ENCODE results near the gene REG4. TPM values are rescaled to one million over a fixed set of nuclear protein-coding genes. Genes with fewer than 3 reads are reported as not detected.

REG4 gene
- total RNA-seq, 1 experiment from 2014 or later: not detected

DNA sequence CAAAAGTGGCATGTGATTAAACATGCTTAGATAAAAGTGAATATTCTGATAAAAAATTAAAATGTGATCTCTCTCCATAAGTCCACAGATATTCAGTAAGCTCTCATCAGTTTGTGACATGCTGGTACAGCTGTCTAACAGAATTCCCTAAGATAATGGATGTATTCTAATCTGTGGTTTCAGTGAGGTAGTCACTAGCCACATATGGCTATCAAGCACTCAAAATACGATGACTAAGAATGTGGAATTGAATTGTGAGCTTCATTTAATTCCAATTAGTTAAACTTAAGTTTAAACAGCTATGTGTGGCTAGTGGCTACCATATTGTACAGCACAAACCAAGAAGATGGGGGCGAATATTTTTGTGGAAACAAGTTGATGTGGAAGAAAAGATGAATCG lies 4.1 kb upstream of the REG4 start:
- no peak overlapping the region for H3K4me3 ChIP-seq (ENCODE audit: low read depth in 2 of 2, low read length in 2 of 2)
- no peaks in the 10 kb centered on the region for H3K36me3 ChIP-seq (ENCODE audit: control insufficient read depth, insufficient read depth, low read length)
- CTCF ChIA-PET: no interaction called here
- no peaks in the 10 kb centered on the region for H3K4me1 ChIP-seq (ENCODE audit: control insufficient read depth, insufficient read depth, low read length)
- POLR2A ChIA-PET: interaction anchor here (0.7 kb wide), 1 partner anchor 16 kb away, joined by 3 read pairs; no protein-coding TSS in a partner anchor
- ATAC-seq: no peak
- TF ChIP-seq, protein P1, sequence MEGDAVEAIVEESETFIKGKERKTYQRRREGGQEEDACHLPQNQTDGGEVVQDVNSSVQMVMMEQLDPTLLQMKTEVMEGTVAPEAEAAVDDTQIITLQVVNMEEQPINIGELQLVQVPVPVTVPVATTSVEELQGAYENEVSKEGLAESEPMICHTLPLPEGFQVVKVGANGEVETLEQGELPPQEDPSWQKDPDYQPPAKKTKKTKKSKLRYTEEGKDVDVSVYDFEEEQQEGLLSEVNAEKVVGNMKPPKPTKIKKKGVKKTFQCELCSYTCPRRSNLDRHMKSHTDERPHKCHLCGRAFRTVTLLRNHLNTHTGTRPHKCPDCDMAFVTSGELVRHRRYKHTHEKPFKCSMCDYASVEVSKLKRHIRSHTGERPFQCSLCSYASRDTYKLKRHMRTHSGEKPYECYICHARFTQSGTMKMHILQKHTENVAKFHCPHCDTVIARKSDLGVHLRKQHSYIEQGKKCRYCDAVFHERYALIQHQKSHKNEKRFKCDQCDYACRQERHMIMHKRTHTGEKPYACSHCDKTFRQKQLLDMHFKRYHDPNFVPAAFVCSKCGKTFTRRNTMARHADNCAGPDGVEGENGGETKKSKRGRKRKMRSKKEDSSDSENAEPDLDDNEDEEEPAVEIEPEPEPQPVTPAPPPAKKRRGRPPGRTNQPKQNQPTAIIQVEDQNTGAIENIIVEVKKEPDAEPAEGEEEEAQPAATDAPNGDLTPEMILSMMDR (IDR thresholded peaks at IDR 0.05): no peak
- TF ChIP-seq TCF7L2 (IDR thresholded peaks at IDR 0.05; ENCODE audit: low read depth, low read length): no peak
- TF ChIP-seq POLR2AphosphoS5 (IDR thresholded peaks at IDR 0.05; ENCODE audit: low read depth, low read length): no peak
- TF ChIP-seq, protein P2, sequence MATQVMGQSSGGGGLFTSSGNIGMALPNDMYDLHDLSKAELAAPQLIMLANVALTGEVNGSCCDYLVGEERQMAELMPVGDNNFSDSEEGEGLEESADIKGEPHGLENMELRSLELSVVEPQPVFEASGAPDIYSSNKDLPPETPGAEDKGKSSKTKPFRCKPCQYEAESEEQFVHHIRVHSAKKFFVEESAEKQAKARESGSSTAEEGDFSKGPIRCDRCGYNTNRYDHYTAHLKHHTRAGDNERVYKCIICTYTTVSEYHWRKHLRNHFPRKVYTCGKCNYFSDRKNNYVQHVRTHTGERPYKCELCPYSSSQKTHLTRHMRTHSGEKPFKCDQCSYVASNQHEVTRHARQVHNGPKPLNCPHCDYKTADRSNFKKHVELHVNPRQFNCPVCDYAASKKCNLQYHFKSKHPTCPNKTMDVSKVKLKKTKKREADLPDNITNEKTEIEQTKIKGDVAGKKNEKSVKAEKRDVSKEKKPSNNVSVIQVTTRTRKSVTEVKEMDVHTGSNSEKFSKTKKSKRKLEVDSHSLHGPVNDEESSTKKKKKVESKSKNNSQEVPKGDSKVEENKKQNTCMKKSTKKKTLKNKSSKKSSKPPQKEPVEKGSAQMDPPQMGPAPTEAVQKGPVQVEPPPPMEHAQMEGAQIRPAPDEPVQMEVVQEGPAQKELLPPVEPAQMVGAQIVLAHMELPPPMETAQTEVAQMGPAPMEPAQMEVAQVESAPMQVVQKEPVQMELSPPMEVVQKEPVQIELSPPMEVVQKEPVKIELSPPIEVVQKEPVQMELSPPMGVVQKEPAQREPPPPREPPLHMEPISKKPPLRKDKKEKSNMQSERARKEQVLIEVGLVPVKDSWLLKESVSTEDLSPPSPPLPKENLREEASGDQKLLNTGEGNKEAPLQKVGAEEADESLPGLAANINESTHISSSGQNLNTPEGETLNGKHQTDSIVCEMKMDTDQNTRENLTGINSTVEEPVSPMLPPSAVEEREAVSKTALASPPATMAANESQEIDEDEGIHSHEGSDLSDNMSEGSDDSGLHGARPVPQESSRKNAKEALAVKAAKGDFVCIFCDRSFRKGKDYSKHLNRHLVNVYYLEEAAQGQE (IDR thresholded peaks at IDR 0.05; ENCODE audit: insufficient read depth in 1 of 2, low read depth in 2 of 2, low read length in 1 of 2): no peak
- no peak for TF ChIP-seq SIN3A (IDR thresholded peaks at IDR 0.05; ENCODE audit: borderline replicate concordance, insufficient read depth, low read depth, low read length)
- intact Hi-C loops (cut with micrococcal nuclease; ENCODE audit: unreplicated experiment): no loop called here
- in situ Hi-C loops (cut with HindIII; ENCODE audit: low pct_unique_long_range_greater_than_20kb, low sequenced_read_pairs): no loop called here
- no TSS peak for BruUV-seq (replicated peaks)
- H3K27me3 ChIP-seq (ENCODE audit: control insufficient read depth, insufficient read depth, low read length): peaks cover 14% of the 10 kb centered on the region
- H3K27ac ChIP-seq (ENCODE audit: low read length): no peak overlapping the region
- no peak for DNase-seq (ENCODE audit: low read depth, low spot score)
- no peaks in the 10 kb centered on the region for H3K9me3 ChIP-seq (ENCODE audit: control insufficient read depth, insufficient read depth, low read depth, low read length)

DNA sequence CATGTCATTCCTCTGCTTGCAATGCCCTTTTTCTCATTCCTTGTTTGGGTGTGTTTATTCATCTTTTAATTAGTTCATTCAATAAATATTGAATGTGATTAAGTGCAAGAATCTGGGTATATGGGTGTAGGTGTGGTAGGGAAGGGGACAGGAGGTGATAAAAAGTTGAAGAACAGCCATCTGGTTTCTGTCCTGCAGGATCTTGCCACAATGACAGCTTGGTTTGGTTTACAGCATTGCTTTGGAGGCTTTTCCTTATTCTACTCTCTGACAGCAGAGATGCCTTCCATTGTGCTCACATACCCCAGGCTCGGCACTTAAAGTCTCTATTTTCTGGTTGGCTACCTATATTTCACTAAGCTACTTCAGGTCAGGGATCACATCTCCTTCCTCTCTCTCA lies 3.0 kb upstream of the REG4 start:
- in situ Hi-C loops (cut with HindIII; ENCODE audit: low pct_unique_long_range_greater_than_20kb, low sequenced_read_pairs): no loop called here
- CTCF ChIA-PET: interaction anchor here (0.9 kb wide), 1 partner anchor 71 kb away, joined by 4 read pairs; no protein-coding TSS in a partner anchor

More for the DNA sequence above, 3.0 kb upstream of the REG4 start:
- H3K4me3 ChIP-seq (ENCODE audit: low read depth in 2 of 2, low read length in 2 of 2): no peak overlapping the region
- intact Hi-C loops (cut with micrococcal nuclease; ENCODE audit: unreplicated experiment): no loop called here
- no peak overlapping the region for H3K27ac ChIP-seq (ENCODE audit: low read length)
- TF ChIP-seq, protein P1 (IDR thresholded peaks at IDR 0.05): no peak
- no peak for TF ChIP-seq TCF7L2 (IDR thresholded peaks at IDR 0.05; ENCODE audit: low read depth, low read length)
- TF ChIP-seq, protein P2 (IDR thresholded peaks at IDR 0.05; ENCODE audit: insufficient read depth in 1 of 2, low read depth in 2 of 2, low read length in 1 of 2): no peak
- no peaks in the 10 kb centered on the region for H3K9me3 ChIP-seq (ENCODE audit: control insufficient read depth, insufficient read depth, low read depth, low read length)
- ATAC-seq (no peak), DNase-seq (ENCODE audit: low read depth, low spot score) (no peak)
- peaks cover 20% of the 10 kb centered on the region for H3K27me3 ChIP-seq (ENCODE audit: control insufficient read depth, insufficient read depth, low read length)
- H3K4me1 ChIP-seq (ENCODE audit: control insufficient read depth, insufficient read depth, low read length): no peaks in the 10 kb centered on the region
- no TSS peak for BruUV-seq (replicated peaks)
- POLR2A ChIA-PET: no interaction called here
- H3K36me3 ChIP-seq (ENCODE audit: control insufficient read depth, insufficient read depth, low read length): no peaks in the 10 kb centered on the region

All from Panc1 (cell line).